GM10266 (cell line): Measurements from ENCODE around the gene HABP4.

Experiments used
- DNase-seq: peaks from one replicate; pipeline ENCODE4 v3.0.0; 2012; ENCODE audit errors: extremely low spot score
- CTCF ChIP-seq: IDR thresholded peaks from 2 replicates; pipeline ENCODE4 v1.5.1; 2012; ENCODE audit warnings: mild to moderate bottlenecking, low read depth; ENCODE audit not compliant: control insufficient read depth, insufficient read depth; ENCODE audit errors: missing control alignments

Gene HABP4

GRCh38 chr9:96448546-96449170, 1.3 kb upstream of the HABP4 start:
- no peak for DNase-seq
- no peak for TF ChIP-seq CTCF

GRCh38 chr9:96449523-96449844, 485 bp upstream of the HABP4 start:
- no peak for DNase-seq
- no peak for TF ChIP-seq CTCF

GRCh38 chr9:96450613-96451528, 902 bp downstream of the HABP4 start:
- peak; percentile 52 for DNase-seq
- no peak for TF ChIP-seq CTCF

GRCh38 chr9:96453625-96454024, 3.7 kb downstream of the HABP4 start:
- peak; percentile 27 for TF ChIP-seq CTCF
- no peak for DNase-seq

GRCh38 chr9:96457266-96457665, 7.3 kb downstream of the HABP4 start:
- DNase-seq = no peak
- TF ChIP-seq CTCF = no peak

GRCh38 chr9:96458226-96458625, 8.3 kb downstream of the HABP4 start:
- TF ChIP-seq CTCF = no peak
- no peak for DNase-seq
